Transverse colon (tissue), 4 donors: Measurements from ENCODE around the gene ZNF253. TPM values are rescaled to one million over a fixed set of nuclear protein-coding genes. Genes with fewer than 3 reads are reported as not detected.

Experiments used
- DNase-seq: peaks from one replicate; pipeline ENCODE4 v3.0.0-alpha.2; 2019
- H3K27ac ChIP-seq, 4 donors: fragments of 200-600 bp; sonication (generic); 2 replicates each; pipeline ENCODE4 v1.5.1; 2016 to 2018; ENCODE audit warnings: inconsistent platforms in 4 of 4
- H3K27me3 ChIP-seq: fragments of 200-600 bp; sonication (generic); 2 replicates; pipeline ENCODE4 v1.5.1; 2017; ENCODE audit warnings: inconsistent platforms
- H3K36me3 ChIP-seq, 4 donors: fragments of 200-600 bp; sonication (generic); 2 replicates each; pipeline ENCODE4 v1.5.1; 2017 to 2019; ENCODE audit warnings: inconsistent platforms in 4 of 4
- H3K4me1 ChIP-seq, 4 donors: fragments of 200-600 bp; sonication (generic); 2 replicates each; pipeline ENCODE4 v1.5.1; 2017 to 2020; ENCODE audit warnings: inconsistent platforms in 4 of 4
- H3K4me3 ChIP-seq, 4 donors: fragments of 200-600 bp; sonication (generic); 1 replicate in 1 of 4; 2 replicates in 3 of 4; pipeline versions ENCODE4 v1.5.1 to v1.6.1; 2017 to 2019; ENCODE audit warnings: inconsistent platforms in 4 of 4
- H3K9me3 ChIP-seq, 2 donors: fragments of 200-600 bp; sonication (generic); 2 replicates each; pipeline ENCODE4 v1.5.1; 2017 to 2019; ENCODE audit warnings: inconsistent platforms in 2 of 2
- CTCF ChIP-seq, 5 experiments: fragments of 200-600 bp in 3 of 5; fragments of 450-650 bp in 2 of 5; sonication (generic) in 3 of 5; IDR thresholded peaks; 1 replicate in 2 of 5; 2 replicates in 3 of 5; pipeline ENCODE4 v1.5.1; 2016 to 2017; ENCODE audit warnings: antibody characterized with exemption in 5 of 5, inconsistent platforms in 3 of 5, mild to moderate bottlenecking in 2 of 5, moderate library complexity in 1 of 5
- EP300 ChIP-seq: sonication (generic); formaldehyde crosslinking; IDR thresholded peaks from one replicate; pipeline ENCODE4 v1.6.1; 2017; ENCODE audit warnings: antibody characterized with exemption, low read depth
- POLR2A ChIP-seq: fragments of 450-650 bp; IDR thresholded peaks from one replicate; pipeline ENCODE4 v1.6.1; 2016; ENCODE audit warnings: antibody characterized with exemption, mild to moderate bottlenecking, moderate library complexity
- POLR2AphosphoS5 ChIP-seq, 3 donors: sonication (generic); formaldehyde crosslinking; IDR thresholded peaks; one replicate each; pipeline ENCODE4 v1.6.1; 2016; ENCODE audit warnings: antibody characterized with exemption in 3 of 3
- WGBS, 2 donors: methylation state at CpG; one replicate each; pipeline ENCODE4 v1.1.5; 2018; ENCODE audit warnings: low coverage in 1 of 2; 5-methylcytosine and 5-hydroxymethylcytosine counted together
- in situ Hi-C, 4 donors: fragments of 200-750 bp; cut with MboI; loops; one replicate each; pipeline versions ENCODE4 v1.15.0 to v1.15.1; 2017; ENCODE audit warnings: low sequenced_read_pairs in 3 of 4, low pct_ligation_motif_present in 1 of 4, low pct_unique_long_range_greater_than_20kb in 1 of 4
- intact Hi-C: fragments of 100-400 bp; cut with DNase I; formaldehyde crosslinking; loops from one replicate; pipeline ENCODE4 v1.15.1; 2023; ENCODE audit warnings: low total_unique reads
- total RNA-seq, 4 donors: library from RNA; depleted of rRNA; stranded (reverse); fragments of >200 nt; gene quantifications; one replicate each; pipeline ENCODE4 v1.1.0, GENCODE V29; 2016

Gene ZNF253
- total RNA-seq, 4 donors from 2014 or later, result 3.7 to 41.6 (median 12.6) TPM

- Histone ChIP-seq H3K27ac (no peak overlapping the region), H3K27me3 (no peaks in the 10 kb centered on the region), H3K36me3 (peaks cover 0 to 10% (median 4%) of the 10 kb centered on the region in 4 donors), H3K4me1 (no peaks in the 10 kb centered on the region), H3K9me3 (peaks cover 35 to 50% of the 10 kb centered on the region in 2 donors), H3K4me3 (no peak overlapping the region)
- DNase-seq, result no peak
- in situ Hi-C loops (no loop called here), intact Hi-C loops (no loop called here)
- WGBS, 2 donors, result 25 to 30% methylated on average over 2 of the region's 2 CpGs
- TF ChIP-seq POLR2AphosphoS5 (IDR thresholded peaks at IDR 0.05), result no peak
- no peak for TF ChIP-seq POLR2A
- no peak for TF ChIP-seq EP300
- no peak for TF ChIP-seq CTCF (IDR thresholded peaks at IDR 0.05)
Measured at GRCh38 chr19:19938449-19938848, 72.8 kb downstream of the ZNF253 start.

GRCh38 chr19:19943848-19944582 lies 78.3 kb downstream of the ZNF253 start:
- Histone ChIP-seq H3K9me3 (peaks cover 0 to 8% of the 10 kb centered on the region in 2 donors), H3K27me3 (no peaks in the 10 kb centered on the region), H3K4me1 (no peaks in the 10 kb centered on the region), H3K27ac (no peak overlapping the region), H3K4me3 (no peak overlapping the region), H3K36me3 (no peaks in the 10 kb centered on the region)
- WGBS, 2 donors, result 72 to 81% methylated on average over 8 of the region's 8 CpGs
- intact Hi-C loops (loop anchor here (10.0 kb wide), 1 partner anchor 1861 kb away; no protein-coding TSS in a partner anchor), in situ Hi-C loops (no loop called here)
- TF ChIP-seq EP300, result no peak
- no peak for TF ChIP-seq POLR2AphosphoS5 (IDR thresholded peaks at IDR 0.05)
- no peak for TF ChIP-seq CTCF (IDR thresholded peaks at IDR 0.05)
- TF ChIP-seq POLR2A, result no peak
- DNase-seq, result no peak

Other genes starting within 250 kb of the ZNF253 start
- 10 to 100 TPM in 1 of 4 donors, 1 to 10 TPM in 3; 1.9 to 11.9 (median 5.1) TPM for gene PBX4, start 247.2 kb upstream of the ZNF253 start, total RNA-seq
- 10 to 100 TPM; 19.2 to 52.5 (median 32.6) TPM for gene LPAR2, start 237.7 kb upstream of the ZNF253 start, total RNA-seq
- 10 to 100 TPM; 17.3 to 84.9 (median 27.2) TPM for gene GMIP, start 222.2 kb upstream of the ZNF253 start, total RNA-seq
- gene ATP13A1, start 202.2 kb upstream of the ZNF253 start, total RNA-seq, result 100 to 1,000 TPM; 112 to 929 (median 402) TPM
- gene ZNF101, start 197.0 kb upstream of the ZNF253 start, total RNA-seq, result 10 to 100 TPM in 3 of 4 donors, 1 to 10 TPM in 1; 6.8 to 16.8 (median 11.1) TPM
- gene ZNF14, start 132.8 kb upstream of the ZNF253 start, total RNA-seq, result 10 to 100 TPM in 1 of 4 donors, 1 to 10 TPM in 2, under 1 TPM in 1; 0.37 to 10.0 (median 4.6) TPM
- 10 to 100 TPM; 11.6 to 43.2 (median 25.4) TPM for gene ZNF506, start 44.1 kb upstream of the ZNF253 start, total RNA-seq
- 1 to 10 TPM in 2 of 4 donors, under 1 TPM in 1, not detected in 1; 0.40 to 5.4 (median 3.8) TPM for gene ZNF93, start 35.1 kb downstream of the ZNF253 start, total RNA-seq
- gene ZNF682, start 173.6 kb downstream of the ZNF253 start, total RNA-seq, result 1 to 10 TPM in 3 of 4 donors, not detected in 1; 4.8 to 6.0 (median 5.5) TPM
- gene ZNF90, start 212.1 kb downstream of the ZNF253 start, total RNA-seq, result 10 to 100 TPM in 1 of 4 donors, 1 to 10 TPM in 3; 3.4 to 24.5 (median 7.0) TPM